ENCODE results near the gene EZR.
A peak's percentile ranks its signal among the peaks of the same experiment; 100 is the strongest.

The EZR gene

DNA sequence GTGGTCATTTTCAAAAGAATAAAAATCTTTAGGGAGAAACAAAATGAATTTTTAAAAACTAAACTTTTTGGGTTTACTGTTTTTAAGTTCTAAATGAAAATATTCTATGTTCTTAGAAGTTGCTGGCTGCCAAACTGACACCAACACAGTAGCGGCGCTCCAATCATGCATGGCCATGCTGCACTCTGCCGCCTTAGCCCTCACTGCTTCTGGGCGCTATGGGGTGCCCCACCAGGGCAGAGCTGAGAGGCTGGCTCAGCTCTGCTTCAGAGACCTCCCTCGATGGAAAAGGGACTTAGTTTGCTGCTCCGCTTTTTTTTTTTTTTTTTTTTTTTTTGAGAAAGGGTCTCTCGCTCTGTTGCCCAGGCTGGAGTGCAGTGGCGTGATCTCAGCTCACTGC, 20.9 kb downstream of the EZR start:
- Histone ChIP-seq H3K36me3 (ENCODE audit: insufficient read depth, low read length) (peaks cover 13% of the 10 kb centered on the region), H3K9ac (ENCODE audit: low read depth, low read length) (no peak overlapping the region), H3K4me3 (ENCODE audit: low read depth in 1 of 2, low read length in 2 of 2) (no peak overlapping the region), H3K4me2 (ENCODE audit: insufficient read depth, low read length) (no peak overlapping the region), H3K27me3 (ENCODE audit: insufficient read depth, low read length, poor library complexity) (no peaks in the 10 kb centered on the region), H3K27ac (ENCODE audit: low read length) (no peak overlapping the region), H3K4me1 (ENCODE audit: insufficient read depth, low read length) (peaks cover 12% of the 10 kb centered on the region), H2AFZ (ENCODE audit: low read depth, low read length) (no peak overlapping the region), H4K20me1 (ENCODE audit: insufficient read depth, low read length) (peaks cover 93% of the 10 kb centered on the region), H3K79me2 (ENCODE audit: insufficient read depth, low read length) (peaks cover 99% of the 10 kb centered on the region), H3K9me3 (ENCODE audit: insufficient read depth, low read length, severe bottlenecking) (no peaks in the 10 kb centered on the region)
- DNase-seq (no peak), ATAC-seq (ENCODE audit: insufficient read depth, low read depth) (0 out of 3 replicates have a peak, but pooled peaks have one; percentile 41)
- TF ChIP-seq EZH2 (IDR thresholded peaks at IDR 0.05; ENCODE audit: borderline replicate concordance, low read depth, low read length, severe bottlenecking) = no peak
- TF ChIP-seq, protein P1, sequence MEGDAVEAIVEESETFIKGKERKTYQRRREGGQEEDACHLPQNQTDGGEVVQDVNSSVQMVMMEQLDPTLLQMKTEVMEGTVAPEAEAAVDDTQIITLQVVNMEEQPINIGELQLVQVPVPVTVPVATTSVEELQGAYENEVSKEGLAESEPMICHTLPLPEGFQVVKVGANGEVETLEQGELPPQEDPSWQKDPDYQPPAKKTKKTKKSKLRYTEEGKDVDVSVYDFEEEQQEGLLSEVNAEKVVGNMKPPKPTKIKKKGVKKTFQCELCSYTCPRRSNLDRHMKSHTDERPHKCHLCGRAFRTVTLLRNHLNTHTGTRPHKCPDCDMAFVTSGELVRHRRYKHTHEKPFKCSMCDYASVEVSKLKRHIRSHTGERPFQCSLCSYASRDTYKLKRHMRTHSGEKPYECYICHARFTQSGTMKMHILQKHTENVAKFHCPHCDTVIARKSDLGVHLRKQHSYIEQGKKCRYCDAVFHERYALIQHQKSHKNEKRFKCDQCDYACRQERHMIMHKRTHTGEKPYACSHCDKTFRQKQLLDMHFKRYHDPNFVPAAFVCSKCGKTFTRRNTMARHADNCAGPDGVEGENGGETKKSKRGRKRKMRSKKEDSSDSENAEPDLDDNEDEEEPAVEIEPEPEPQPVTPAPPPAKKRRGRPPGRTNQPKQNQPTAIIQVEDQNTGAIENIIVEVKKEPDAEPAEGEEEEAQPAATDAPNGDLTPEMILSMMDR (IDR thresholded peaks at IDR 0.05; ENCODE audit: borderline replicate concordance, extremely low read depth, low read length, poor library complexity, severe bottlenecking) = no peak

DNA sequence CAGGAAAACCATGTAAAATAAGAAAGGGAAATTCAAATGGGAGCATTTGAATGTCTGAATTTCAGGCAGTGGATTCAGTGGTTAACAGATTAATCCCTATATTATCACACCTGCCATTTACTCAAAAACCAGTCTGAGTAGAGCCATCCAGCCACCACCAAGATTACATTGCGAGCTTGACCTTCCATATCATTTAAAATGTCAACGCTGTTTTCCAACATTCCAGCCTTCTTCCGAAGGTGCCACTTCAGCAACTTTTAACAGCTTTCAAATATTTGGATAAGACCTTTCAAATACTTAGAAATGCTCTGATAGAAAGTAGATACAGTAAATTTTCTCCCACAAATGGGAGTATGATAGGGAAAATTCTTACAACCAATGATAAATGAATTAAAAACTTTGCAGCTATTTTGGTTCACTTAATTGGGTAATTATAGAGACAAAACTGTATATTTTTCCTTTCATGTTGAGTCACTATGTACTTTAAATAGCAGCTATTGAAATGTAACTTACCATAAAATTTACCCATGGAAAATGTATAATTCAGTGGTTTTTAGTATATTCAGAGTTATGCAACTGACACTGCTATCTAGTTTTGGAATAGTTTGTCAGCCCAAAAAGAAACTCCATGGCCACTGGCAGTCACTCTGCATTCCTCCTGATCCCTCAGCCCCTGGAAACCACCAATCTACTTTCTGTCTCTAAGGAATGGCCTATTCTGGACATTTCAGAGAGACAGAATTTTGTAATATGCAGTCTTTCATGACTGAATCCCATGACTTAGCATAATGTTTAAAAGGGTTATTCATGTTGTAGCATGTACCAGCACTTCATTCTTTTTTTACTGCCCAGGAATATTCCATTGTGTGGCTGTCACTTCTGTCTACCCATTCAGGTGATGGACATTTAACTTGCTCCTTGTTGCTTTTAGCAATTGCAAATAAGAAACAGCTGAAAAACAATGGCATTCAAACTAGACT, 21.5 kb downstream of the EZR start:
- DNase-seq = no peak
- H3K27ac ChIP-seq (ENCODE audit: low read length) = no peak overlapping the region
- no peaks in the 10 kb centered on the region for H3K27me3 ChIP-seq (ENCODE audit: insufficient read depth, low read length, poor library complexity)
- no peak for TF ChIP-seq EZH2 (IDR thresholded peaks at IDR 0.05; ENCODE audit: borderline replicate concordance, low read depth, low read length, severe bottlenecking)
- TF ChIP-seq, protein P1 (IDR thresholded peaks at IDR 0.05; ENCODE audit: borderline replicate concordance, extremely low read depth, low read length, poor library complexity, severe bottlenecking) = no peak
- H3K4me2 ChIP-seq (ENCODE audit: insufficient read depth, low read length) = no peak overlapping the region
- H3K4me1 ChIP-seq (ENCODE audit: insufficient read depth, low read length) = peaks cover 5% of the 10 kb centered on the region
- no peak overlapping the region for H3K4me3 ChIP-seq (ENCODE audit: low read depth in 1 of 2, low read length in 2 of 2)
- H3K9me3 ChIP-seq (ENCODE audit: insufficient read depth, low read length, severe bottlenecking) = no peaks in the 10 kb centered on the region
- H3K36me3 ChIP-seq (ENCODE audit: insufficient read depth, low read length) = peaks cover 13% of the 10 kb centered on the region
- no peak for ATAC-seq (ENCODE audit: insufficient read depth, low read depth)
- H3K79me2 ChIP-seq (ENCODE audit: insufficient read depth, low read length) = peaks cover 99% of the 10 kb centered on the region
- H4K20me1 ChIP-seq (ENCODE audit: insufficient read depth, low read length) = peaks cover 92% of the 10 kb centered on the region
- H3K9ac ChIP-seq (ENCODE audit: low read depth, low read length) = no peak overlapping the region
- H2AFZ ChIP-seq (ENCODE audit: low read depth, low read length) = no peak overlapping the region

DNA sequence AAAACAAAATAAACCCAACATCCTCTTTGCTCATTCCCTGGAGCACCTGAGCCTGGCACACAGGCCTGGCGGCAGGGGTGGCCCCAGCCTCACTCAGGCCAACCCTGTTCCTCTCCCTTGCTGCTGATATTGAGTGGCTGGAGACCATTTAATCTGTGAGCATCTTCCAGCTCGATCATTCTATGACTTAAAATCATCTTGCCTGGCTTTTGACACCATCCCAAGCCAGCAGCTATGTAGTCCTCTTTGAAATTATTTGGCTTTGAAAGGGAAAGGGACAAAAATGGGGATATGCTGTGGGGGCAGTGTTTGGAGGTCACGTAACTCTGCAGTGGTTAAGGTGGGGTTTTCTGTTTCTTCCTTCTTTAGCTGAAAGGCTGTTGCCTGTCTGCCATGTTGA, 22.8 kb downstream of the EZR start:
- peaks cover 100% of the 10 kb centered on the region for H3K79me2 ChIP-seq (ENCODE audit: insufficient read depth, low read length)
- H3K27ac ChIP-seq (ENCODE audit: low read length) = no peak overlapping the region
- peaks cover 91% of the 10 kb centered on the region for H4K20me1 ChIP-seq (ENCODE audit: insufficient read depth, low read length)
- ATAC-seq (ENCODE audit: insufficient read depth, low read depth) (no peak), DNase-seq (no peak)
- no peak overlapping the region for H3K4me2 ChIP-seq (ENCODE audit: insufficient read depth, low read length)
- peaks cover 8% of the 10 kb centered on the region; the same call in 1 of the 2 replicates for H3K36me3 ChIP-seq (ENCODE audit: insufficient read depth, low read length)
- no peaks in the 10 kb centered on the region for H3K27me3 ChIP-seq (ENCODE audit: insufficient read depth, low read length, poor library complexity)
- no peak for TF ChIP-seq EZH2 (IDR thresholded peaks at IDR 0.05; ENCODE audit: borderline replicate concordance, low read depth, low read length, severe bottlenecking)
- TF ChIP-seq, protein P1 (IDR thresholded peaks at IDR 0.05; ENCODE audit: borderline replicate concordance, extremely low read depth, low read length, poor library complexity, severe bottlenecking) = no peak
- H3K9ac ChIP-seq (ENCODE audit: low read depth, low read length) = no peak overlapping the region
- no peak overlapping the region for H2AFZ ChIP-seq (ENCODE audit: low read depth, low read length)
- H3K4me1 ChIP-seq (ENCODE audit: insufficient read depth, low read length) = peaks cover 4% of the 10 kb centered on the region; the same call in 1 of the 2 replicates
- no peak overlapping the region for H3K4me3 ChIP-seq (ENCODE audit: low read depth in 1 of 2, low read length in 2 of 2)
- no peaks in the 10 kb centered on the region for H3K9me3 ChIP-seq (ENCODE audit: insufficient read depth, low read length, severe bottlenecking)
